Urothelium cell line (cell line): ENCODE measurements around the gene GZF1.
A peak's percentile ranks its signal among the peaks of the same experiment; 100 is the strongest.

Source experiments
- DNase-seq: peaks from one replicate; pipeline ENCODE4 v3.0.0; 2011; ENCODE audit warnings: low spot score, mixed read lengths
- FAIRE-seq: peaks from 2 replicates; lab custom pipeline; 2011; peaks lifted over from hg19 to GRCh38; lab: Jason Lieb, UNC

Gene GZF1

DNA sequence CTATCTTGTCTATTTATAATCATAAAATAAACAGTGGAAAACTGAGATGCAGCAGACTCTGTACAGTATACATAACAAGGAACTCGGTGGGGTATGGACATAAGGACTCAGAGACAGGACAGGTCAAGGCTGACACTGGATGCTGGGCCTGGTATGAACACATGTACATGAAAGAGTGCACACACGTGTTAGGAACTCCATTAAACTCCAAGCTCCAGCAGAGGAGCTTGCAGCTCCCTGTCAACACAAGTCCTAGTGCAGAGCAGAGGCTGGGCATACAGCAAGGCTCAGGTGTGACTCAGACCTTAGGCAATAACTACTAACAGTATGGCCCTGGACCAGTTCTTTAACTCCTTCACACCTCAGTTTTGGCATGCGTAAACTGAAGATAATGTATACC, 42.2 kb downstream of the GZF1 start:
- FAIRE-seq = no peak
- no peak for DNase-seq

DNA sequence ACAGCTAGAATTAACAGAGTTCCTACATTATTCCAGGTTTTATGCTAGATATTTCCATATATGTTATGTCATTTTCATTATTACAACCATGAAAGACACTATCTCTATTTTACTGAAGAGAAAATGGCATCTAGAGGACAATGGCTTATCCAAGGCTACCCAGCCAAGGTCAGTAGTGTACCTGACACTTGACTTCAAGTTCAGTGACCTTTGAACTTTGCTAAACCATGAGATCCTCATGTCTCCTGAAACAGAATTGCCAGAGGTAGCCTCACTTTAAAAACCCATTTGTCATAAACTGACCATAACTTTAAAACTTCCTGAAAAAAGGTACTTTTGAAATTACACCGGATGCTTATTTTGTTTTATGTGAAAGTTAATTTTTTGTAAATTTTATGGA, 44.9 kb downstream of the GZF1 start:
- DNase-seq = no peak
- no peak for FAIRE-seq

- no peak for DNase-seq
- no peak for FAIRE-seq
These were observed 45.9 kb downstream of the GZF1 start for GRCh38 chr20:23407781-23408464.

DNA sequence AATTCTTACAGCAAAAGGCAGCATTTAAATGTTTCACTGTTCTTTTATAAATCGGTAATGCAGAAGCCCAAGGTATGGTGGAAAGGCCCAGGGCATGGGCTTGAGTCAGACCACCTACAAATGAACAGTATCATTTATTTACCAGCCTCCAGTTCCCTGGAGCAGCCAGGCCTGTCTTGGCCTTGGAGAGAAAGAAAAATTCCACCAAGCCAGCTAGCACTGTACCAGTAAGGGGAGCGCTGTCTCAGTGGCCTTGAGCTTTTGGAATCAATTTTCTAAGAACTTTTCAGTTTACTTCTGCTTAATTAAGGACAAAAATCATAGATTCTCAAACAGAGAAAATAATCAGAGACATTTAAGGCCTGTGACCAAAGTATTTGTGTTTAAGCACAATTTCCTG, 47.0 kb downstream of the GZF1 start:
- no peak for FAIRE-seq
- no peak for DNase-seq

DNA sequence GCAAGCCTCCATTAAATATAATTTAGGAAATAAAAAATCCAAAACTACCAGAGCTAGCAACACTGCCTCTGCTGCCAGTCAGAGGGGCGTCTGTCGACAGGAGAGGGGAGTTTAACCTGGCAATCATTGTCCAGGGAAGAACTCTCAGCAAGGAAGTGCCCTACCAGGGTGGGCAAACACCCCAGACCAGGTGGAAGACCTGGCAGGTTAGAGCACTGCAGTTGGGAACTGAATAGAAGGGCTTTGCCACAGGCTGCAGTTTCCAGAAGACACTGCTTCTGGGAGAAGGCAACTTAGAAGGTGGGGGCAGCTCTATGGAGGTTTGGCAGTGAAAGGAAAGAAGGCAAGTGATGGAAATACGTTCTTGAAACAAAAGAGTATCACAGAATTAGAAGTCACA, 47.8 kb downstream of the GZF1 start:
- DNase-seq (no peak), FAIRE-seq (no peak)

- FAIRE-seq (no peak), DNase-seq (no peak)
These were observed 49.1 kb downstream of the GZF1 start for GRCh38 chr20:23410916-23411695.

GRCh38 chr20:23412026-23412425, 50.0 kb downstream of the GZF1 start:
- DNase-seq = no peak
- no peak for FAIRE-seq

DNA sequence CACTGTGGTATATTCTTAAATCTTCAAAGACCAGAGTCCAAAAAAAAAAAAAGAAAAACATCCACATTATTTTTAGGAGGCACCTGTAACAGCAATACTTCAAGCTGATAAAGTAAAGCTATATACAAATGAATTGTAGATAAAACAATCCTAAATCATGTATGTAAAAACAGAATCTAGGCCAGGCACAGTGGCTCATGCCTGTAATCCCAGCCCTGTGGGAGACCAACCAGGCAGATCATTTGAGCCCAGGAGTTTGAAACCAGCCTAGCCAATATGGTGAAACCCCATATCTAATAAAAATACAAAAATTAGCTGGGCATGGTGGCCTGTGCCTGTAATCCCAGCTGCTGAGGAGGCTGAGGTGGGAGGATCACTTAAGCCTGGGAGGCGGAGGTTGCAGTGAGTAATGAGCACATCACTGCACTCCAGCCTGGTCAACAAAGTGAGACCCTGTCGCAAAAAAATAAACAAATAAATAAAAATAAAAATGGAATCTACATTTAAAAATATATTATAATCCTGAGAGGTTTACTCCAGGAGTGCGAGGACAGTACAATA, 52.0 kb downstream of the GZF1 start:
- no peak for FAIRE-seq

DNA sequence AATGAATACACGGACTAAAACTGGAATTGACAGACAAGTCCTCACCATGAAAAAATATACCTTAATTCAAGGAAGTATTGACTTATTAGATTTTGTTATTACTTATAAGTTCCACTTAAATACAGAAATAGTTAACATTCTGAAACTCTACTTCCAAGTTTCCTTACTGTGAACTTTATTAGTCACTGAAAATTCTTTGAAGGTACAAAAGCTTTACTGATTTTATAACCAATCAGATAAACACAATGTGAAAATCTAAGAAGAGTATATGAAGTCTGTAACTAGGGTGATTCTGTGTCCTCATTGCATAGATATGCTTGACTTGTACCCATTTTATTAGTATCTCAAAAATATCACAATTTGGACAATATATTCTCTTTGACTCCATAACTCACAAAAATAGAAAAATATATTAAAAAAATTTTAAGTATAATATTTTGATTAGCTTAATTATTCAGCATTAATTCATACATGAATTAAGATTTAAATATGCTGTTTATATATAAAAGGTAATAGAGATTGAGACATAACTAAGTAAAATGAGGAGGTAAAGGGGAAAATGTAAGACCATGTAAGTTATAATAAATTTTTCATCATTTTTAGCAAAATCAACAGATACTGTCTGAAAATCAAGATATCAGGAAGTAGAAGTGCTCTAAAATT, 52.7 kb downstream of the GZF1 start:
- no peak for FAIRE-seq
- no peak for DNase-seq

More for the DNA sequence above, 52.0 kb downstream of the GZF1 start:
- DNase-seq = no peak

DNA sequence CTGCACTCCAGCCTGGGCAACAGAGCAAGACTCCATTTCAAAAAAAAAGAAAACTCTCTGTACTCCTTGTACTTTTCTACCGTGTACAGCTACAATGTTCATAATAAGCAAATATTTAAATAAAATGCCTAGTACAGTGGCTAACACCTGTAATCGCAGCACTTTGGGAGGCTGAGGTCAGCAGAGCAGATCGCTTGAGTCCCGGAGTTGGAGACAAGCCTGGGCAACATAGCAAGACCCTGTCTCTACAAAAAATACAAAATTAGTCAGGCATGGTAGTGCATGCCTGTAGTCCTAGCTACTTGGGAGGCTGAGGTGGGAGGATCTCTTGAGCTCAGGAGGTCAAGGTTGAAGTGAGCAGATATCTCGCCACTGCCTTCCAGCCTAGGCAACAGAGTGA, 53.6 kb downstream of the GZF1 start:
- FAIRE-seq (no peak), DNase-seq (no peak)

- DNase-seq (no peak), FAIRE-seq (no peak)
These were observed 54.1 kb downstream of the GZF1 start for GRCh38 chr20:23415959-23416583.

GRCh38 chr20:23417861-23418260, 55.9 kb downstream of the GZF1 start:
- no peak for DNase-seq
- no peak for FAIRE-seq

- FAIRE-seq (no peak), DNase-seq (no peak)
These were observed 57.6 kb downstream of the GZF1 start for GRCh38 chr20:23419657-23419994.

DNA sequence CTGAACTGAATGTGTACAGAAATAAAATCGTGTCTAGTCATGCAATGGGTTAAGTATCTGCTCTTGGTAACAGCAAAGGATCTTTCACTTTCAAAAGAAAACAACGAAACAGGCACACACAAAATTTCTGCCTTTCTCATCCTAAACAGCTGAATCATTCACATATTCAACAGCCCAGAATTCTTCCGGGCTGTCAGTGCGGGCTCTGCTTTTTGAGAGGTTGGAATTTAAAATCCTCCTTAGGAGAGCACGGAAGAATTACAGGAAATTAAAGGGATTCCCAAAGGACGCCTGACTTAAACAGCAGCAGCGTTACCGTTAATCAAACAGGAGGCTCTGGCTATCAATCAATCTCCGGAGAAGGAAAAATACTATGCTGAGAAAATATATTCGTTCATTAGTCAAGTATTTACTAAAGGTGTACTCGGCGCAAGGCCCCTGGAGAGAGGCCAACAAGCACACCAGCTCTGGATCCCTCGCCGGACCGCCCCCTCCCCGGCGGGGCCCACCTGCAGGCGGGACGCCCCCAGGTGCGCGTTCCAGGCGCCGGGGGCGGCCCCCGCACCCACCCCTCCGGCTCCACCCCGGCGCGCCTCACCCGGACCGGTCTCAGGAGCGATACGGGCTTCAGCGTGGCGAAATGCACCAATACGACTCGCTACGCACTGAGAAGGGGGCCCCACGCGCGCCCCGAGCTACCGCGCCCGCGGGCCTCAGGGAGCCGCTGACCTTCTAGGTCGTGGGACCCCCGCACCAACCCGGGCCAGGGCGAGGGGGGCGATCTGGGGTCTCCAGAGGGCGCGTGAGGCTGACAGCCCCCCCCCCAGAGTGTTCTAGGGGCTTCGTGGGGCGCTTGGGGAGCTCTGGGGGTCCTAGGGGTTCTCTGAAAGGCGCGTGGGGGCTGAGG, 58.3 kb downstream of the GZF1 start:
- FAIRE-seq = no peak
- DNase-seq = peak; percentile 48

DNA sequence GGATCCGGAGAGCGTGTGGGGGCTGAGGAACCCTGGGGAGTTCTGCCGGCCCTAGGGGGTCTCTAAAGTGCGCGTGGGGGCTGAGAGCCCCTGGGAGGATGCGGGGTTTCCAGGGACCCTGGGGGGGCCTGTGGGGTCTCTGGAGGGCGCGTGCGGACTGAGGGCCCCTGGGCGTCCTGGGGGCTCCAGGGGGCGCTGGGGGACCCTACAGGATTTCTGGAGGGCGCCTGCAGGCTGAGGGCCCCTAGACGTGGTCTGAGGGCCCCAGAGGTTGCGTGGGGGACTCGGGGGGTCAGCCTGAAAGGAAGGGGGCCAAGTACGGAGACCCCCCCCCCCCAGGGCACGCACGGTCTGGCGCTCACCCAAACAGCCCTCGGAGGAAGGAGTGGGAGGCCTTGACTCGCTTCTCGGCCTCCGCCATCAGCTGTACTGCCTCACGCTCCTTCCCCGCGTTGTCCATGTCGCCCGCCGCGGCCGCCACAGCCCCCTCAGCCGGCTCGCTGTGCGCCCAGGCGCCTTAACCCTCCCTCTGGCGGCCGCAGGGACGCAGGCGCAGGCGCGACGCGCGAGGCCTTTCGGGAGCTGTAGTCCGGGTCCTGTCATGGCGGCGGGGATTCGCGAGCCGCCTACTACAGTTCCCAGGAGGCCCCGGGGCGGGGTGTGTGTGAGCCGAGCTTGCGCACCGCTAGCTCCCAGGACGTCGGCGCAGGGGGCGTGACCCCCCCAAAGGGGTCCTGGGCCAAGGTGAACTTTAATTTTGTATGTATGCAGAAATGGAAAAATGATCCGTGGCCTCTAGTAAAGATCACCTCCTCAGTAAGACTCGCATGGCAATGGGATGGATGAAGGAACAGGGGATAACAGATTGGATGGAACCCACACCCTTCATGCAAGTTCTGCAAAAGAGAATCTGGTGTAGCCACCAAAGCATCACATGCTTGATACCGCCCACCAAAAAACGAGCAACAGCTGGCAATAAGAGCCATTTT, 59.3 kb downstream of the GZF1 start, which contains the start of gene NAPB:
Gene NAPB, minus strand, starts transcription at position 546 of the 989 bp plus-strand sequence. Its CDS starts 86 bp downstream, at position 460.
- FAIRE-seq (peak; percentile 86), DNase-seq (peak; percentile 97)
